Testis (tissue), 2 donors: ENCODE measurements around the gene RNASE13.

Experiments used
- POLR2A ChIP-seq: fragments of 450-650 bp; IDR thresholded peaks from one replicate; pipeline ENCODE4 v1.6.1; 2017; ENCODE audit warnings: antibody characterized with exemption, mild to moderate bottlenecking, moderate library complexity
- TF ChIP-seq, protein P1 (sequence below), 3 experiments: fragments of 450-650 bp in 2 of 3; fragments of 200-600 bp in 1 of 3; sonication (generic) in 1 of 3; IDR thresholded peaks; one replicate each; pipeline ENCODE4 v1.5.1; 2016 to 2019; ENCODE audit warnings: antibody characterized with exemption in 3 of 3, mild to moderate bottlenecking in 2 of 3, moderate library complexity in 1 of 3

GRCh38 chr14:21018286-21018685, 16.3 kb downstream of the RNASE13 start:
- TF ChIP-seq, protein P1, sequence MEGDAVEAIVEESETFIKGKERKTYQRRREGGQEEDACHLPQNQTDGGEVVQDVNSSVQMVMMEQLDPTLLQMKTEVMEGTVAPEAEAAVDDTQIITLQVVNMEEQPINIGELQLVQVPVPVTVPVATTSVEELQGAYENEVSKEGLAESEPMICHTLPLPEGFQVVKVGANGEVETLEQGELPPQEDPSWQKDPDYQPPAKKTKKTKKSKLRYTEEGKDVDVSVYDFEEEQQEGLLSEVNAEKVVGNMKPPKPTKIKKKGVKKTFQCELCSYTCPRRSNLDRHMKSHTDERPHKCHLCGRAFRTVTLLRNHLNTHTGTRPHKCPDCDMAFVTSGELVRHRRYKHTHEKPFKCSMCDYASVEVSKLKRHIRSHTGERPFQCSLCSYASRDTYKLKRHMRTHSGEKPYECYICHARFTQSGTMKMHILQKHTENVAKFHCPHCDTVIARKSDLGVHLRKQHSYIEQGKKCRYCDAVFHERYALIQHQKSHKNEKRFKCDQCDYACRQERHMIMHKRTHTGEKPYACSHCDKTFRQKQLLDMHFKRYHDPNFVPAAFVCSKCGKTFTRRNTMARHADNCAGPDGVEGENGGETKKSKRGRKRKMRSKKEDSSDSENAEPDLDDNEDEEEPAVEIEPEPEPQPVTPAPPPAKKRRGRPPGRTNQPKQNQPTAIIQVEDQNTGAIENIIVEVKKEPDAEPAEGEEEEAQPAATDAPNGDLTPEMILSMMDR (IDR thresholded peaks at IDR 0.05), result no peak
- TF ChIP-seq POLR2A, result no peak
